GM21447 (cell line): Measurements from ENCODE around the gene LNX2.

Experiments
- ATAC-seq: cut with Tn5 transposase; IDR thresholded peaks from one replicate; pipeline ENCODE4 v1.9.1; 2021; ENCODE audit not compliant: unreplicated experiment

LNX2 gene

DNA sequence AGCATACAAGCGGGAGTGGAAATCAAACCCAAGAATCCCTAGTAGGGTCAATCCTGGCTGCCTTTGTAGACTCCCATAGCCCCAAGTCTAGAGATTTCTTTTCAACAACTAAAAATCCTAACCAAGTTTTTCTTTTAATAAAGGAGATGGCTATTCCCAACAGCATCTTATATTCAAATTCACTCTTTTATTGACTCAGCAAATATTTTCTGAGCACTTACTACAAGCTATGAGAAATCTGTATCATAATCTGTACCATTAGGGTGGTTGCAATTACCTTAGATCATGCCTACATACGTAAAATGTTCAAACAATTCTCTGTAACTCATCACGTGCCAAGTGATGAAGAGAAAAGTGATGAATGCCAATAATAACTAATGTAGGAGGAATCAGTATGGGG is 54.5 kb downstream of the LNX2 start:
- no peak for ATAC-seq

DNA sequence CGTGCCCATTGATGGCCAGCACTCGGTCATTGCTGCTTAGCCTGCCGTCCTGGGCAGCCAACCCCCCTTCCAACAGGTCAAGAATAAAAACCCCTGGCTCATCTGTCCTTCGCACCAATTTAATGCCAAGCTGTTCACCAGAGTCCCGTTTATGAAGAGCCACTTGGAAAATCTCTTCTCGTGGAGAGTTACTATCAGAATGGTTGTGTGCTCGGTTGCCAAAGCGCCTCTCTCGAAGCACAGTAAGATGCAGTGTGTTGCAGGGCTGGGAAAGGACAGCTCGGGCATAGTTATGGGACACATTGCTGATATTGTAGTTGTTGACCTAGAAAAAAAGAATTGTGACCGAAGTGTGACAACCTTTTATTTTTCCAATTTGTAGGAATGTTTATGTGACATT is 57.9 kb downstream of the LNX2 start:
- ATAC-seq = no peak

DNA sequence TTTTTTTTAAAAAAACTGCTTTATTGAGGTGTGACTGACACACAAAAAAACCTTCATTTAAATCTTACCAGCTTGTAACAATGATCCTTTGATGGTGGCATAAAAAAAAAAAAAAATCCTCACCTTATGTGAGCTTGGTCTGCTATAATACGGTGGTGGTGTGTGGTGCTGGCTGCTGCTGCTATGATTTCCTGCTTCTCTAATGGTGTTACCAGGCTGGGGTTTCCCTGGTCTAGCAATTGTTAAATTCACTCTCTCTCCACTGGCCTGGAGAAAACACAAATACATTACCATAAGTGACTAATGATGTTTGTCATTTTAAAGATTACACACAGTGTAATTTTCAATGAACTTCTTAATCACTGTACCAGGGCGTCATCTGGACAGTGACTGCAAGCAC is 60.6 kb downstream of the LNX2 start:
- no peak for ATAC-seq

DNA sequence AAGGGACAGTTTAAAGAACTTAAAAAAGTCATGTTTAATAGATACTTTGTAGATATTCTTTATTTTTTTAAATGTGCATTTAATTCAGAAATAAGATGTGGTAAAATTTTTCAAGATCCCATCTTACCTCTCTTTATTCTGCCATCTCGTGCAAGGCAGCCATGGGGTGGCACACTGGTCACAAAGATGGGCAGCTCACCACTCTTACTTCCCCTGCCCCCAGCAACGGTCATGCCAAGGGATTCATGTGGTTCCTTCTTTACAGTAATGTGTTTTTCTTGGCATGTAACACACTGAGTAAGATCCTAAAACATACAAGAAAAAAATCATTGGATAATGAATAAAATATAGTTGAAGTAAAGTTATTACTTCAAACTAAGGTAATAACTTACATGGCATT is 64.2 kb downstream of the LNX2 start:
- ATAC-seq = no peak

DNA sequence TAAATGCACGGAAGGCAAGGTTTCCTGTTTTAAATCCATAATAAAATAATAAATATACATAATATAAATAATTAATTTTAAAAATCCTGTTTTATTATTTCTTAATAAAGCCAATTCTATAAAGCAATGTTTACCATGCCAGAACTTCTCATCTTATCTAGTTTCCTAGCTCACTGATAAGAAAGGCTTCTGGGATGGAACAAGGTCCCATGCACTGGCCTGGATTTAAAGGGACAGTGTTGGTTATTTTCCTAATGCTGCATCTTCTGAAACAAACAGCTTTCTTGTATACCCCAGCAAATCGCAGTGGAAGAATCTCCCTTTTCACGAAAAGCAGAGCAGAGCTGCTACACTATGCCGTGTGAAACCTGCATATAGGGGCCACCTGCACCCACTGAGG is 68.8 kb downstream of the LNX2 start:
- no peak for ATAC-seq

DNA sequence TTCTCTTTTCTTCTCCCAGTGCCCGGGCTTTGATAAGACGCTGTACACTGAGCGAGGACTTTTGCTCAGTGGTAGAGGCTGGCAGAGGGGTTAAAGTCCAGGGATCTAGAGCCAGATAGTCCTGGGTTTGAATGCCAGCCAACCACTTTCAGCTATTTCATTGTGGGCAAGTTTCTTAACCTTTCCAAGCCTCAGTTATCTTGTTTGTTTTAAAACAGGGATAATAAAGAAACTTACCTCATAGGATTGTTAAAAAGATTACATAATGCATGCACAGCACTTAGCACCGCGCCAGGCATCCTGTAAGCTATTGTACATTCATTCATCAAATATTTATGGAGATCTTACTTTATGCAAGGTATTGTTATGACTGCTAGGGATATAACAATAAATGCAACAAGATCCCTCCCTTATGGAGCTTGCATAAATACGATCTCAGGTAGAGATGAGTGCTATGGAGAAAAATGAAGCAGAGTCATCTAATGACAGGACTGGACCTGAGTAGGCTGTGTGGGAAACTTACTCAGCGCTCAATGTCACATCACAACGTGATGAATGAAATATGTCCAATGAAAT is 70.8 kb downstream of the LNX2 start:
- no peak for ATAC-seq

DNA sequence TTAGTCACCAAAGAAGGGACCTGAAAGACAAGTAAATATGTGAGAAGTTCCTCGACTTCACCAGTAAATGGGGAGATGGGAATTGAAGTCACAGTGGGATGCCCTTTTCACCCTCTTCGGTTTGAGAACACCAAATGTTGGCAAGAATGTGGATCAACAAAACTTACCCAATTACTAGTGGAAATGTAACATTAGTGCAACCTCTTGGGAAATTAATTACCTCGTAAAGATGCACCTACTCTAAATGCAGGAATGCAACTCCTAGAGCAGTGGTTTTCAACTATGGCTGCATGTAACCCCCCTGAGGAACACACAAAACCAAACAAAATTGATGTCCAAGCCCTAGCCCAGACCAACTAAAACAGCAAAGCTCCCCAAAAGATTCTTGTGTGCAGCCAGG is 78.1 kb downstream of the LNX2 start:
- ATAC-seq = no peak

DNA sequence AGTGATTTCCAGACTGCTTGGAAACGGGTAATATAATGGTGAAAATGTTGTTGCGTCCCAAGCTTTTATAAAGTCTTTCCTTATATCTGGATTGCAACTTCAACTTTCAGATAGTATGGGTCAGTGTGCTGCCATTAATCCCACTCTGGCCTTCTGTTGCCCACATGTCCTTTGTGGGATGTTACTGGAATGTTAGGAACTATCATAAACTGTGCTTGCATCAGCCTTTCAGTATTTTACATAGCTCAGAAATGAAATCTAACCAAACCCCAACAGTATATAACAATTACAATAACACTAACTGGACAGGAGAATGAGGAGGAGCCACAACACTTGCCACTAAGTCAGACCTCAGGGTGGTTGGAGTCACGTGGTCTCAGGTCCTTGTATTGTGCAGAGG is 78.9 kb downstream of the LNX2 start:
- ATAC-seq = no peak

DNA sequence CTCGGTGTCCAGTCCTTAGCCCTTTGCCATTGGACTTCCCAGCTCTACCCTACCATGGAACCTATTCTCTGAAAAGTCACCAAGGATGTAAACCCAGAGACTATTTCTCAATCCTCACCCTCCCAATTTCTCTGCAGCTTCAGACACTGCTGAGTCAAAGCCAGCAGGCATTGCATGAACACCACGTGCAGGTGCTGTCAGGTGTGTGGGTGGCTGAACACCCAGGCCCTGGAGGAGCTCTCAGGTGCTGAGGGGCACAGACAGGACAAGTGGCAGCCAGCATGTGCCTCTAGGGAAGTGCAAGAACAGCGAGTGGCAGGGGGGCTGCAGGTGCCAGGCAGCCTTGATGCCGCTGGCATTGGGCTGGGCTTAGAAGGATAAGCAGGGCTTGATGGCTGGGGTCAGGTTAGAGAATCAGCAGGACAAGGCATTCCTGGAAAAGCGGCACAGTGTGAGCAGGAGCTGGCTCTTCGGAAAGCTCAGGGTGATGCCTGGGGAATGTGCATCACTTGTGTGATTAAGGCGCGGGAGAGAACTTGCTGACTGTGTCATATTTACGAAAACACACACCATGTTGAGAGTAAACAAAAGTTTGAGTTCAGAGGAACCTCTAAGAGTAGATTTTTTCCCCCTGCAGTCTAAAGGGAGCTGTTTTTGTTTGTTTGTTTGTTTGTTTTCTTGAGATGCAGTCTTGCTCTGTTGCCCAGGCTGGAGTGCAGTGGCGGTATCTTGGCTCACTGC is 83.8 kb downstream of the LNX2 start:
- no peak for ATAC-seq

DNA sequence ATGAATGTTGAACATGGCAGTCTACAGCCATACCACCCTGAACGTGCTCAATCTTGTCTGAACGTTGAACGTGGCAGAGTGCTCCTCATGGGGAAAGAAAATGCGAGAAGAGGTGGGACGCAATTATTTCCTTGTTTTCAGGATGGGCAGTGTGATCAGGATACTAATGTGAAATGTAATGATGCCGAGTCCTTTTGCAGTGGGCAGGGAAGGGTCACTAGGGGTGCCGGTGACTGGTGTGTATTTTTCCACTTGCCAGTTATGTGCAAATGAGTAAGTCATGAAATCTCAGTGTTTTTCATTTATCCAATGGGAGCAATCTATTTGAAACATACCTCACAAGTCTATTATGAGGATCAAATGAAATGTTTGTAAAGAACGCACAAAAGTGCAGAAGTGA is 84.8 kb downstream of the LNX2 start:
- no peak for ATAC-seq

DNA sequence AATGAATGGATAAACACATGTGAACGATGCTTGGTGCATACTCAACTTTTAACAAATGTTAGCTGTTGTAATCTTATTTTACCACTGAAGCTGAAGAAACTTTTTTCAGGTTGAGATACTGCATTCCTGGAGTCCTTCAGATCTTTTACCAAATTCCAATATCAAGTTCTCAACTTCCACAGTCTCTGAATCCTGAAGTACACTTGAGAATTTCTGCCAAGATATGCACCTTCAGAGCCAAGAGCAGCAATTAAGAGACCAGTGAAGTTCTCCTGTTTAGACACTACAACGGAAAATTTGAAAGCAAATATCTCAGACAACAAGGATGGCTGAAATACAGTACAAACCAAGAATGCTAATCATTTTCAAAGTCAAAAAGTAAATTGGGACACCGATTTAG is 85.3 kb downstream of the LNX2 start:
- ATAC-seq = no peak

DNA sequence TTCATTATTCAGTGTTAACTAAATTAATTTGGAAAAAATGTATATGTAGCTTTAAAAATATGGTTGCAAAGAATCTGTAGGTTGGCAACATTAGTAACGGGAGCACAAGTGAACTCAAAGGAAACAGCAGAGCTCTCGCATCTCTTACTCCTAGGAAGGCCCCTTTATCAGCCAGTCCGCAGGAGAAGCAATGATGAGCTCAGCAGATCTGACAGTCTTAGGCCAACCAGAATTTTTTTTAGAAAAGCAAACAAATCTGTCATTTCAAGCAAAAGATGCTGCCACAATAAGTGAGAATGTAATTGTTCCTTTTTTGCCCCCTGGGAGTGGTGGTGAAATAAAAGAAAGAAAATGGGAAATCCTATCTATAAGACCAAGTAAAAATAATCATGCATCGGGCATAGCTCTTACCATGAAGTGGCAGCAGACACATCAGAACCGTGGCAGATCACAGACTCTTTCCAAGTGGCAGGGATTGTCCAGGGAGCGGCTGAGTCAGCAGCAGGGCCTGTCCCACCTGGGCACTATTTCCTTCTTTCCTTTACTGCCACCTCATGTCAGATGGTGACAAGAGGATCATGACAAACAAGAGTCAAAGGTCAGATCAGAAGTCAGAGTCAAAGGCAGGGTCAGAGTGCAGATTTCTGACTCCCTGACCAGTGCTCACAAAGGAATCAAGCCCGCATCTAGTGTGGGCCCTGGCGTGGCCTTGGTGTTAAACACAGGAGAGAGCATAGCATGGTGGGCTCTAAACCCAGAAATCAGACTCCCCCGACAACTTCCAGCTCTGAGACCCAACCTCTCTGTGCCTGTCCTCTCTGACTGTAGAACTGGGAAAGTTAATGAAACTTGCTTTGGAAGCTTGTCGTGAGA is 86.0 kb downstream of the LNX2 start:
- ATAC-seq = no peak

DNA sequence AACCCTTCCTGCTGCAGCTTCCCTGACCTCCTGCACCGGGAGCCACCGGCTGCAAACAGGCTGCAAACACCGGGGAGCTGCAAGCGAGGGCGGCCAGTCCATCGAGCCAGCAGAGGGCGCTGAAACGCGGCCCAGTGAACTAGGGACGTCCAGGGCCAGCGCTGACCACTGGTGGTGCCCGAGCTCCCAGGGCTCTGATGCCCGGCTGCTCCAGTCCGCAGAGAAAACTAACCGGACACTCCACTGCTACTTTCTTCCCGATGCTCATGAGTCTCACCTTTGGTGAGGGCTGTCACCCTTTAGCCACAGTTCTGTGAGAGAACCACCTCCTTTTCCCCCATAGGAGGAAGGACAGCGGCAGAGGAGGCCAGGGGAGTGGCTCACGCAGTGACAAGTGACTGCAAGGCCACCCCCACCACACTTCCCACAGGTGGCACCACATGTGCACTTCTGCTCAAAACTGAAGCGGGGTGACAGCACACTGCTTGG is 87.1 kb downstream of the LNX2 start:
- no peak for ATAC-seq

DNA sequence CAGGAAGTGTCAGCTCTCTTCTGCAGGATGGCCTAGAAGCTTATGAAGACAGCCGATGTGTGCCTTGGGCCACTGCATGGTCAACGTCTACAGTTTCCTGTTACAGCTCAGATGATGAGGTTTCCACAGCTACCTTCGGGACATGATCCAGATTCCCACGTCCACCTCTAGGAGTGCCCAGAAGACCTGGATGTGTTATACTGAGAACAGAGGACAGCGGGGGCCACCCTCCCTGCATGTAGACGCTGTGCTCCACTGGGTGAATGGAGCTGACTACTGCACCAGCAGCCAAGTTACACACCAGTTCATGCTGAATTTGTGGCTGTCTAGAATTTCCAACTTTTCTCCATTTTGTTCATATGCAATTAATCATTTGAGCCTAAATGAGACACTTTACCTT is 91.4 kb downstream of the LNX2 start:
- no peak for ATAC-seq

DNA sequence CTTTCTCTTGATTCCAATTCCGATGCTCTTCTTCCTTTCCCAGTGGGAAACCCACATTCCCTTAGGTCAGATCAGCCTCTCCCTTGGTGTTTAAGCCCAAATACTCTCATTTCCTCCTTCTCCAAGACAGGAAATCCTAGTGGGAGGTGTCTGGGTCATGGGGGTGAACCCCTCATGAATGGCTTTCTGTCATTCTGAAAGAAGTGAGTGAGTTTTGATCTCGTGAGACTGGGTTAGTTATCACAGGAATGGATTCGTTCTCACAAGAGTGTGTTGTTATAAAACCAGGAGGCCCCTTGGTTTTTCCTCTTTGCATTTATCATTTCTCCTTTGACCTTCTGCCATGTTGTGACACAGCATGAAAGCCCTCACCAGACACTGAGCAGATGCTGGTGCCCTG is 93.8 kb downstream of the LNX2 start:
- ATAC-seq = no peak

DNA sequence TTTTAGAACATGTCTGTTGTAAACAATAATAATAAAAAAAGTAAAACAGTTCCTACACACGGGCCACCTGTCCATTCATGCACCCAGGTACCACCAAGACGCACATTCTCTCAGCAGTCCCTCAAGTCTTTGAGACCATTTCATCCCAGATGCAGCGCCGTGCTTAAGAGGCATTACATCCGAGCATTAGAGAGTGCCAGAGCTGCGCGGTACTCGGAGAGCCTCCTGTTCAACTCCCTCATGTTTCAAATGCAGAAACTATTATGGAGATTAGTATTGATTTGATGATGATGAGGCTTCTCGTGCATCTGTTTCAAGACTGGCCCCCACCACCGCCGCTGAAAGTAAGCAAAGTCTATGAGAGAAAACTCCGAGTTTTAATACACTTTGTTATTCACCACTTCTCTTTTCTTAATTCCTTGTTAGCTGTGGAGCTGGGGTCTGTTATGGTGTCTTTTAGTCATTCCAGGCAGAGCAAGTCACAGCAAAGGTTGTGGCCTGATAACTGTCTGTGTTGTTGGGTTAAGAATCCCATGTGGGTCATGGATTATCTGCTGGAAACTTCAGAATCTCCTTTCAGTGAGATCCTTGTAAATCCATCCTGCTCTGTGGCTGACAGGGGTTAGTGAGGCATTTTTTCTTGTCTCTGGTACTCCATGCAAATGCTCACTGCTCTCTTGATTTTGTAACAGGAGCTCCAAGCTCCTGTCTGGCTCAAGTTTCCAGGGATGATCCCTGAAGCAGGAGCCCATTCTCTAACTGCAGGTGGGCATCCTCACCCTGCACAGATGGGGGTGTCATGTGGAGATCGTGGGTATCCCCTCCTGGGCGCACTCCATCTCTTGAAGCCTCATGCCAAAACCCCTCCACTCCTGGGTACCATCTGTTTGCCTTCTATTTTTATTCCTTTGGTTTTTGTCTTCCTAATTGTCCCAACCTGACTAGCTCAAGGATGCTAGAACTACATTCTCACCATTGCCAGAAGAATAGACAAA is 95.1 kb downstream of the LNX2 start:
- ATAC-seq = no peak

DNA sequence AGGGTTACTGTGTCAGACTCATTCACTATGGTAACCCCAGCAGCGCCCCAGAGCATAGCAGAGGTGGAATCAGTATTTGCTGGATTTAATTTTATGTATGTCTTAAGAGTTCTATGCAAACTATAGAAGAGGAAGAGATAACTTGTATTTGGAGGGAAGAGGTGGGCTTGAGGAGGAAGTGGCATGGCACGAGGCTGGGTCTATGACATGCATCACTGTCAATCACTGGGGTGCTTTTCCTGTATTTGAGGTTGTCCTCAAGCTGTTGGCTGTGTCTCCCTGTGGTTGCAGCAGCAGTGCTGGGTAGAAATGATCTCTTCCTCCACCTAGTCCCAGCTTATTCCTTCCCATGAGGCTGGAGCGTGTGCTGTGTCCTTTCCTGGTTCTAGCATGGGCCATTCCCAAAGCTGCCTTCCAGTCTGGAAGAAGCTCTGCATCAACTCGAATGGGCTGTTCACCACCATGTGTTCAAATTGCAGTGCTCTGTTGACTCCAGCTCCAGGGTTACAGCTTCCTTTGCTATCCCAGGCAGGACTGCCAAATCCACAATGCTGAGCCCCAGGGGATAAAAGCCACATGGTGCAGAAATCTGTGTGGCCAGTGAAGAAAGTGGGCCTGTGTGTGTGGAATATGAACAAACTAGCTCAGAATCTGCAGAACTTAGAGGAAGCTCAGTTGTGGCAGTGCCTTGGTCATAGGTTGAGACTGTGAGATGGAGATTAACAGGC is 96.8 kb downstream of the LNX2 start:
- no peak for ATAC-seq

DNA sequence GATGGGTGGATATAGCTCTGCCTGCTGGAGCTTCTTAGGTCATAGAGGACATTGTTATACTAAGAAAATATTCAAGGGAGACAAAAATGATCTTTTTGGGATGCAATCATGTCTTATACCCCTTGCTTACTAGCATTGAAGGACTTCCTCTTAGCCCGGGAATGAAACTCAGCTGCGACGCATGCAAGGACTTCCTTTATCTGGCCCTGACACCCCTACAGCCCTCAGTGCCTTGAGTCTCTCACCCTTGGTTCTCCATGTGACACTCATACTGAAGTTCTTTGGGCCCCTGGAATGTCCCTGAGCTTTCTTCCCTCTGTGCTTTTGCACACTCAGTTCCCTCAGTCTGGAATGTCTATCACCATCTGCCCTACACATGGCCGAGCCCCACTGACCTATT is 97.5 kb downstream of the LNX2 start:
- no peak for ATAC-seq

DNA sequence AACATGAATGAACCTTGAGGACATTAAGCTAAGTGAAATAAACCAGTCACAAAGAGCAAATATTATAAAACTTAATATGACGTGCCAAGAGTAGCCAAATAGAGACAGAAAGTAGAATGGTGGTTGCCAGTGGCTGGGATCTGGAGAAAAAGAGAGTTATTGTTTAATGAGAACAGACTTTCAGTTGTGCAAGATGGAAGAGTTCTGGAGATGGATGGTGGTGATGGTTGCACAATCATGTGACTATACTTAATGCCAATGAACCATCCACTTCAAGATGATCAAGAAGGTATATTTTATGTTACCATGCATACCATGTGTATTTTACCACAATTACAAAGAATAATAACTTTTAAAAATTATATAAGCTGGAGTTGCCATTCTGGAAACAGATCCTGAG is 104.2 kb downstream of the LNX2 start:
- no peak for ATAC-seq

DNA sequence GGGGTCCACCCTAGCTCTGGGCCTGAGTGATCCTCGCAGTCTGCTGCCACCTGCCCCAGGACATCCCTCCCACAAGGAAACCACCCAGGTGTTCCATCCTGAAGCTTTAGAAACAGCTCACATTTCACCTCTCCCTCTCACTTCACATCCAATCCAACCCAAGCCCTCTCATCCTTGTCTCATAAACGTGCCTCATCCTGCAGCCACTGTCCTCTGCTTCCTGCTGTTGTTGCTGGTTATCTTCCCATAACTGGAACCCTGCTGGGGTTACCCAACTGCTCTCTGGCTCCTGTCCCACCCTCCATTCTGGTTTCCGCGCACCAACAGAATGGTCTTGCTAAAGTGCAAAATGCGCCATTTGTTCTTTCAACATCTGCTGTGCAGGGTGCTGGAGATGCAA is 110.2 kb downstream of the LNX2 start:
- no peak for ATAC-seq
